Activated naive CD4-positive, alpha-beta T cell (primary cell): ENCODE measurements around the gene TMEM123.

ENCODE experiments used
- DNase-seq, 4 experiments: peaks; one replicate each; lab custom pipeline; 2025; lab: John Stamatoyannopoulos, UW

The TMEM123 gene

GRCh38 chr11:102422817-102423712, 29.5 kb downstream of the TMEM123 start:
- no peak for DNase-seq

- no peak for DNase-seq
Observed at GRCh38 chr11:102421261-102421660, 31.3 kb downstream of the TMEM123 start.

GRCh38 chr11:102420547-102420946, 32.0 kb downstream of the TMEM123 start:
- no peak for DNase-seq

GRCh38 chr11:102419181-102419580, 33.4 kb downstream of the TMEM123 start:
- no peak for DNase-seq

GRCh38 chr11:102416976-102417375, 35.6 kb downstream of the TMEM123 start:
- DNase-seq: no peak

- no peak for DNase-seq
Observed at GRCh38 chr11:102415304-102415916, 37.2 kb downstream of the TMEM123 start.

- DNase-seq: no peak
Observed at GRCh38 chr11:102414559-102414958, 38.0 kb downstream of the TMEM123 start.

- DNase-seq: no peak
Observed at GRCh38 chr11:102413497-102413896, 39.1 kb downstream of the TMEM123 start.

GRCh38 chr11:102411142-102411541, 41.4 kb downstream of the TMEM123 start:
- DNase-seq: no peak

GRCh38 chr11:102410382-102410784, 42.2 kb downstream of the TMEM123 start:
- DNase-seq: no peak

GRCh38 chr11:102408339-102408738, 44.2 kb downstream of the TMEM123 start:
- DNase-seq: no peak

GRCh38 chr11:102407901-102408300, 44.7 kb downstream of the TMEM123 start:
- no peak for DNase-seq

GRCh38 chr11:102406099-102406498, 46.5 kb downstream of the TMEM123 start:
- DNase-seq: no peak

GRCh38 chr11:102405501-102405900, 47.1 kb downstream of the TMEM123 start:
- no peak for DNase-seq

GRCh38 chr11:102402548-102402947, 50.0 kb downstream of the TMEM123 start:
- DNase-seq: no peak

GRCh38 chr11:102401905-102402304, 50.7 kb downstream of the TMEM123 start:
- no peak for DNase-seq

- DNase-seq: no peak
Observed at GRCh38 chr11:102400603-102401002, 52.0 kb downstream of the TMEM123 start.

- no peak for DNase-seq
Observed at GRCh38 chr11:102399189-102399588, 53.4 kb downstream of the TMEM123 start.

- DNase-seq: no peak
Observed at GRCh38 chr11:102398297-102398696, 54.3 kb downstream of the TMEM123 start.

- no peak for DNase-seq
Observed at GRCh38 chr11:102396708-102397563, 55.6 kb downstream of the TMEM123 start.

- DNase-seq: no peak
Observed at GRCh38 chr11:102395720-102396393, 56.7 kb downstream of the TMEM123 start.

GRCh38 chr11:102393272-102393730, 59.3 kb downstream of the TMEM123 start:
- DNase-seq: no peak
